HEK293 (cell line): ENCODE data around the gene SMC3.

ENCODE experiments used
- FEZF1 ChIP-seq: fragments of 450-650 bp; formaldehyde crosslinking; IDR thresholded peaks from 2 replicates; pipeline ENCODE4 v1.5.1; 2016; ENCODE audit warnings: missing biosample characterization, missing genetic modification characterization
- IKZF3 ChIP-seq: fragments of 450-650 bp; IDR thresholded peaks from 2 replicates; pipeline ENCODE4 v1.5.0; 2018; ENCODE audit warnings: missing biosample characterization, mild to moderate bottlenecking, missing genetic modification characterization, moderate library complexity
- OSR2 ChIP-seq: fragments of 450-650 bp; formaldehyde crosslinking; IDR thresholded peaks from 2 replicates; pipeline ENCODE4 v1.5.1; 2016; ENCODE audit warnings: missing biosample characterization, missing genetic modification characterization
- PRDM1 ChIP-seq: fragments of 450-650 bp; formaldehyde crosslinking; IDR thresholded peaks from 2 replicates; pipeline ENCODE4; 2016; ENCODE audit warnings: missing biosample characterization, missing genetic modification characterization
- SALL2 ChIP-seq: fragments of 450-650 bp; formaldehyde crosslinking; IDR thresholded peaks from 2 replicates; pipeline ENCODE4 v1.5.0; 2017; ENCODE audit warnings: missing biosample characterization, mild to moderate bottlenecking, missing genetic modification characterization, borderline replicate concordance
- SP2 ChIP-seq: fragments of 450-650 bp; formaldehyde crosslinking; IDR thresholded peaks from 2 replicates; pipeline ENCODE4 v1.5.1; 2016; ENCODE audit warnings: missing biosample characterization, missing genetic modification characterization
- SP3 ChIP-seq: fragments of 450-650 bp; formaldehyde crosslinking; IDR thresholded peaks from 2 replicates; pipeline ENCODE4 v1.5.1; 2016; ENCODE audit warnings: missing biosample characterization, missing genetic modification characterization
- SP7 ChIP-seq: fragments of 450-650 bp; formaldehyde crosslinking; IDR thresholded peaks from 2 replicates; pipeline ENCODE4 v1.5.1; 2016; ENCODE audit warnings: missing biosample characterization, missing genetic modification characterization
- TCF7L2 ChIP-seq: IDR thresholded peaks from 2 replicates; pipeline ENCODE4 v1.6.1; 2011; ENCODE audit warnings: low read depth, mild to moderate bottlenecking, inconsistent platforms, low read length, moderate library complexity, borderline replicate concordance
- ZEB2 ChIP-seq: fragments of 450-650 bp; formaldehyde crosslinking; IDR thresholded peaks from 2 replicates; pipeline ENCODE4 v1.5.1; 2016; ENCODE audit warnings: missing biosample characterization, missing genetic modification characterization
- ZNF138 ChIP-seq: fragments of 450-650 bp; formaldehyde crosslinking; IDR thresholded peaks from 2 replicates; pipeline ENCODE4 v1.5.1; 2016; ENCODE audit warnings: missing biosample characterization, missing genetic modification characterization, borderline replicate concordance
- ZNF140 ChIP-seq: fragments of 450-650 bp; formaldehyde crosslinking; IDR thresholded peaks from 2 replicates; pipeline ENCODE4 v1.5.1; 2016; ENCODE audit warnings: missing biosample characterization, missing genetic modification characterization
- ZNF335 ChIP-seq: fragments of 450-650 bp; formaldehyde crosslinking; conservative IDR thresholded peaks from 2 replicates; pipeline ENCODE4 v1.5.1; 2016; ENCODE audit warnings: missing biosample characterization, missing genetic modification characterization
- ZNF391 ChIP-seq: fragments of 450-650 bp; formaldehyde crosslinking; IDR thresholded peaks from 2 replicates; pipeline ENCODE4 v1.5.1; 2016; ENCODE audit warnings: low read depth, missing biosample characterization, missing genetic modification characterization, borderline replicate concordance
- ZNF426 ChIP-seq: fragments of 450-650 bp; formaldehyde crosslinking; IDR thresholded peaks from 2 replicates; pipeline ENCODE4 v1.5.1; 2017; ENCODE audit warnings: missing biosample characterization, missing genetic modification characterization, mild to moderate bottlenecking, inconsistent platforms, moderate library complexity
- ZNF558 ChIP-seq: fragments of 450-650 bp; formaldehyde crosslinking; IDR thresholded peaks from 2 replicates; pipeline ENCODE4 v1.5.1; 2016; ENCODE audit warnings: missing biosample characterization, missing genetic modification characterization
- ZNF621 ChIP-seq: fragments of 450-650 bp; formaldehyde crosslinking; IDR thresholded peaks from 2 replicates; pipeline ENCODE4 v1.5.1; 2017; ENCODE audit warnings: missing biosample characterization, missing genetic modification characterization
- ZNF623 ChIP-seq: fragments of 450-650 bp; formaldehyde crosslinking; IDR thresholded peaks from 2 replicates; pipeline ENCODE4 v1.5.1; 2016; ENCODE audit warnings: missing biosample characterization, missing genetic modification characterization
- ZNF707 ChIP-seq: fragments of 450-650 bp; formaldehyde crosslinking; IDR thresholded peaks from 2 replicates; pipeline ENCODE4 v1.5.1; 2016; ENCODE audit warnings: missing biosample characterization, missing genetic modification characterization
- ZSCAN23 ChIP-seq: fragments of 450-650 bp; formaldehyde crosslinking; IDR thresholded peaks from 2 replicates; pipeline ENCODE4 v1.5.1; 2016; ENCODE audit warnings: missing biosample characterization, missing genetic modification characterization
- ZSCAN30 ChIP-seq: fragments of 450-650 bp; IDR thresholded peaks from 2 replicates; pipeline ENCODE4 v1.5.1; 2018; ENCODE audit warnings: missing biosample characterization, mild to moderate bottlenecking, missing genetic modification characterization, moderate library complexity
- ZXDB ChIP-seq: fragments of 450-650 bp; formaldehyde crosslinking; IDR thresholded peaks from 2 replicates; pipeline ENCODE4 v1.5.1; 2016; ENCODE audit warnings: missing biosample characterization, missing genetic modification characterization
- TF ChIP-seq, protein P1 (sequence below): fragments of 450-650 bp; formaldehyde crosslinking; IDR thresholded peaks from 2 replicates; pipeline ENCODE4 v1.5.1; 2016; ENCODE audit warnings: missing biosample characterization, missing genetic modification characterization, borderline replicate concordance
- TF ChIP-seq, protein P2 (sequence below): fragments of 450-650 bp; formaldehyde crosslinking; IDR thresholded peaks from 2 replicates; pipeline ENCODE4 v1.5.1; 2016; ENCODE audit warnings: missing biosample characterization, missing genetic modification characterization
- TF ChIP-seq, protein P3 (sequence below): fragments of 450-650 bp; formaldehyde crosslinking; IDR thresholded peaks from 2 replicates; pipeline ENCODE4 v1.5.1; 2017; ENCODE audit warnings: missing biosample characterization, missing genetic modification characterization
- TF ChIP-seq, protein P4 (sequence below): fragments of 450-650 bp; formaldehyde crosslinking; IDR thresholded peaks from 2 replicates; pipeline ENCODE4 v1.5.1; 2016; ENCODE audit warnings: missing biosample characterization, missing genetic modification characterization

The SMC3 gene

GRCh38 chr10:110647136-110647430 lies 79.6 kb downstream of the SMC3 start (continued):
- TF ChIP-seq, protein P1, sequence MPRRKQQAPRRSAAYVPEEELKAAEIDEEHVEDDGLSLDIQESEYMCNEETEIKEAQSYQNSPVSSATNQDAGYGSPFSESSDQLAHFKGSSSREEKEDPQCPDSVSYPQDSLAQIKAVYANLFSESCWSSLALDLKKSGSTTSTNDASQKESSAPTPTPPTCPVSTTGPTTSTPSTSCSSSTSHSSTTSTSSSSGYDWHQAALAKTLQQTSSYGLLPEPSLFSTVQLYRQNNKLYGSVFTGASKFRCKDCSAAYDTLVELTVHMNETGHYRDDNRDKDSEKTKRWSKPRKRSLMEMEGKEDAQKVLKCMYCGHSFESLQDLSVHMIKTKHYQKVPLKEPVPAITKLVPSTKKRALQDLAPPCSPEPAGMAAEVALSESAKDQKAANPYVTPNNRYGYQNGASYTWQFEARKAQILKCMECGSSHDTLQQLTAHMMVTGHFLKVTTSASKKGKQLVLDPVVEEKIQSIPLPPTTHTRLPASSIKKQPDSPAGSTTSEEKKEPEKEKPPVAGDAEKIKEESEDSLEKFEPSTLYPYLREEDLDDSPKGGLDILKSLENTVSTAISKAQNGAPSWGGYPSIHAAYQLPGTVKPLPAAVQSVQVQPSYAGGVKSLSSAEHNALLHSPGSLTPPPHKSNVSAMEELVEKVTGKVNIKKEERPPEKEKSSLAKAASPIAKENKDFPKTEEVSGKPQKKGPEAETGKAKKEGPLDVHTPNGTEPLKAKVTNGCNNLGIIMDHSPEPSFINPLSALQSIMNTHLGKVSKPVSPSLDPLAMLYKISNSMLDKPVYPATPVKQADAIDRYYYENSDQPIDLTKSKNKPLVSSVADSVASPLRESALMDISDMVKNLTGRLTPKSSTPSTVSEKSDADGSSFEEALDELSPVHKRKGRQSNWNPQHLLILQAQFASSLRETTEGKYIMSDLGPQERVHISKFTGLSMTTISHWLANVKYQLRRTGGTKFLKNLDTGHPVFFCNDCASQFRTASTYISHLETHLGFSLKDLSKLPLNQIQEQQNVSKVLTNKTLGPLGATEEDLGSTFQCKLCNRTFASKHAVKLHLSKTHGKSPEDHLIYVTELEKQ (tag by site-specific recombination) = peak; percentile 61; the same call in 1 of the 2 replicates
- TF ChIP-seq ZNF621 (tag by site-specific recombination) (no peak), FEZF1 (tag by site-specific recombination) (peak; percentile 32; the same call in 1 of the 2 replicates), SP3 (tag by site-specific recombination) (peak; percentile 17; the same call in 1 of the 2 replicates), ZNF558 (0 out of 2 replicates have a peak, but pooled peaks have one; percentile 10), ZNF391 (tag by site-specific recombination) (no peak), PRDM1 (0 out of 2 replicates have a peak, but pooled peaks have one; percentile 22), ZNF140 (no peak), ZNF335 (tag by site-specific recombination) (0 out of 2 replicates have a peak, but pooled peaks have one; percentile 29), OSR2 (peak; percentile 55), ZEB2 (tag by site-specific recombination) (peak; percentile 85), ZNF426 (no peak), IKZF3 (no peak), SALL2 (tag by site-specific recombination) (no peak), ZSCAN30 (tag by site-specific recombination) (no peak), SP7 (peak; percentile 71; the same call in 1 of the 2 replicates), SP2 (tag by site-specific recombination) (no peak), ZNF707 (tag by site-specific recombination) (no peak), TCF7L2 (no peak), ZXDB (peak; percentile 24; the same call in 1 of the 2 replicates), ZNF138 (no peak), ZNF623 (tag by site-specific recombination) (no peak), ZSCAN23 (tag by site-specific recombination) (0 out of 2 replicates have a peak, but pooled peaks have one; percentile 25)
- TF ChIP-seq, protein P2, sequence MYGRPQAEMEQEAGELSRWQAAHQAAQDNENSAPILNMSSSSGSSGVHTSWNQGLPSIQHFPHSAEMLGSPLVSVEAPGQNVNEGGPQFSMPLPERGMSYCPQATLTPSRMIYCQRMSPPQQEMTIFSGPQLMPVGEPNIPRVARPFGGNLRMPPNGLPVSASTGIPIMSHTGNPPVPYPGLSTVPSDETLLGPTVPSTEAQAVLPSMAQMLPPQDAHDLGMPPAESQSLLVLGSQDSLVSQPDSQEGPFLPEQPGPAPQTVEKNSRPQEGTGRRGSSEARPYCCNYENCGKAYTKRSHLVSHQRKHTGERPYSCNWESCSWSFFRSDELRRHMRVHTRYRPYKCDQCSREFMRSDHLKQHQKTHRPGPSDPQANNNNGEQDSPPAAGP = no peak
- TF ChIP-seq, protein P3, sequence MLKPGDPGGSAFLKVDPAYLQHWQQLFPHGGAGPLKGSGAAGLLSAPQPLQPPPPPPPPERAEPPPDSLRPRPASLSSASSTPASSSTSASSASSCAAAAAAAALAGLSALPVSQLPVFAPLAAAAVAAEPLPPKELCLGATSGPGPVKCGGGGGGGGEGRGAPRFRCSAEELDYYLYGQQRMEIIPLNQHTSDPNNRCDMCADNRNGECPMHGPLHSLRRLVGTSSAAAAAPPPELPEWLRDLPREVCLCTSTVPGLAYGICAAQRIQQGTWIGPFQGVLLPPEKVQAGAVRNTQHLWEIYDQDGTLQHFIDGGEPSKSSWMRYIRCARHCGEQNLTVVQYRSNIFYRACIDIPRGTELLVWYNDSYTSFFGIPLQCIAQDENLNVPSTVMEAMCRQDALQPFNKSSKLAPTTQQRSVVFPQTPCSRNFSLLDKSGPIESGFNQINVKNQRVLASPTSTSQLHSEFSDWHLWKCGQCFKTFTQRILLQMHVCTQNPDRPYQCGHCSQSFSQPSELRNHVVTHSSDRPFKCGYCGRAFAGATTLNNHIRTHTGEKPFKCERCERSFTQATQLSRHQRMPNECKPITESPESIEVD (tag by site-specific recombination) = peak; percentile 90
- TF ChIP-seq, protein P4, sequence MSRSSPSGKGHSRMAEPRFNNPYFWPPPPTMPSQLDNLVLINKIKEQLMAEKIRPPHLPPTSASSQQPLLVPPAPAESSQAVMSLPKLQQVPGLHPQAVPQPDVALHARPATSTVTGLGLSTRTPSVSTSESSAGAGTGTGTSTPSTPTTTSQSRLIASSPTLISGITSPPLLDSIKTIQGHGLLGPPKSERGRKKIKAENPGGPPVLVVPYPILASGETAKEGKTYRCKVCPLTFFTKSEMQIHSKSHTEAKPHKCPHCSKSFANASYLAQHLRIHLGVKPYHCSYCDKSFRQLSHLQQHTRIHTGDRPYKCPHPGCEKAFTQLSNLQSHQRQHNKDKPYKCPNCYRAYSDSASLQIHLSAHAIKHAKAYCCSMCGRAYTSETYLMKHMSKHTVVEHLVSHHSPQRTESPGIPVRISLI (tag by site-specific recombination) = peak; percentile 6; the same call in 1 of the 2 replicates
